Sigmoid colon (tissue), 7 donors: ENCODE measurements around the gene LITAFD. TPM values are rescaled to one million over a fixed set of nuclear protein-coding genes. Genes with fewer than 3 reads are reported as not detected.
"Not testable (repeated sequence)": the region's sequence is repeated elsewhere in the genome, so short reads cannot be mapped to it uniquely, and the experiment has no call there.

Source experiments
- DNase-seq: peaks from one replicate; pipeline ENCODE4 v3.0.0-alpha.2; 2019
- H3K27ac ChIP-seq, 4 donors: fragments of 200-600 bp; sonication (generic); one replicate each; pipeline ENCODE4 v1.5.1; 2016 to 2019; ENCODE audit warnings: mild to moderate bottlenecking in 1 of 4
- H3K27me3 ChIP-seq, 3 donors: fragments of 200-600 bp; sonication (generic); one replicate each; pipeline ENCODE4 v1.5.1; 2019; ENCODE audit warnings: mild to moderate bottlenecking in 1 of 3
- H3K36me3 ChIP-seq, 4 donors: fragments of 200-600 bp; sonication (generic); one replicate each; pipeline ENCODE4 v1.5.1; 2016 to 2019
- H3K4me1 ChIP-seq, 4 donors: fragments of 200-600 bp; sonication (generic); one replicate each; pipeline ENCODE4 v1.5.1; 2017 to 2019
- H3K4me3 ChIP-seq, 4 donors: fragments of 200-600 bp; sonication (generic); one replicate each; pipeline ENCODE4 v1.5.1; 2017 to 2019; ENCODE audit warnings: mild to moderate bottlenecking in 2 of 4, moderate library complexity in 1 of 4
- H3K9me3 ChIP-seq, 4 donors: fragments of 200-600 bp in 3 of 4; sonication (generic) in 3 of 4; one replicate each; pipeline versions ENCODE4 v1.5.1 to v1.6.1; 2013 to 2019
- CTCF ChIP-seq, 4 experiments: fragments of 450-650 bp in 3 of 4; fragments of 200-600 bp in 1 of 4; IDR thresholded peaks; one replicate each; pipeline ENCODE4 v1.5.1; 2016 to 2019; ENCODE audit warnings: antibody characterized with exemption in 4 of 4, mild to moderate bottlenecking in 3 of 4, moderate library complexity in 2 of 4
- EP300 ChIP-seq, 4 donors: sonication (generic); formaldehyde crosslinking; IDR thresholded peaks; one replicate each; pipeline ENCODE4 v1.6.1; 2017; ENCODE audit warnings: antibody characterized with exemption in 4 of 4
- POLR2A ChIP-seq, 2 donors: fragments of 450-650 bp; IDR thresholded peaks; one replicate each; pipeline ENCODE4 v1.6.1; 2016; ENCODE audit warnings: antibody characterized with exemption in 2 of 2, mild to moderate bottlenecking in 2 of 2, moderate library complexity in 2 of 2
- POLR2AphosphoS5 ChIP-seq, 4 donors: sonication (generic); formaldehyde crosslinking; IDR thresholded peaks; one replicate each; pipeline ENCODE4 v1.6.1; 2017; ENCODE audit warnings: antibody characterized with exemption in 4 of 4
- WGBS, 2 donors: extraction: QIAGEN DNeasy Blood & Tissue Kit; methylation state at CpG; one replicate each; pipeline ENCODE4 v1.1.7; 2013; 5-methylcytosine and 5-hydroxymethylcytosine counted together
- intact Hi-C: fragments of 100-400 bp; cut with DNase I; formaldehyde crosslinking; loops from one replicate; pipeline ENCODE4 v1.15.1; 2023
- polyA plus RNA-seq, 3 donors: library from polyadenylated mRNA; stranded (reverse); fragments of 200-250 nt; gene quantifications; one replicate each; pipeline ENCODE4 v1.2.3, GENCODE V29; 2013
- total RNA-seq, 4 donors: library from RNA; depleted of rRNA; stranded (reverse); fragments of >200 nt; gene quantifications; one replicate each; pipeline ENCODE4 v1.1.0, GENCODE V29; 2016
- donor health status: healthy with polysubstance abuse.
- donor health status: Bipolar disorder and iron deficiency.
- donor health status: healthy.

The LITAFD gene
- total and polyA plus RNA-seq, 7 donors: not detected

GRCh38 chr16:8915722-8916301 is 33.7 kb downstream of the LITAFD start:
- no peak overlapping the region for H3K27ac ChIP-seq
- no peaks in the 10 kb centered on the region for H3K4me1 ChIP-seq
- no peaks in the 10 kb centered on the region for H3K27me3 ChIP-seq

GRCh38 chr16:8916541-8917225 is 34.5 kb downstream of the LITAFD start:
- WGBS, 2 donors: 79 to 88% methylated on average over 5 of the region's 5 CpGs
- no peak overlapping the region for H3K27ac ChIP-seq
- H3K4me3 ChIP-seq: no peak overlapping the region
- no peaks in the 10 kb centered on the region for H3K9me3 ChIP-seq
- no peak for DNase-seq
- no peaks in the 10 kb centered on the region for H3K27me3 ChIP-seq
- H3K36me3 ChIP-seq: peaks cover 4 to 100% (median 49%) of the 10 kb centered on the region in 4 donors
- intact Hi-C loops: no loop called here
- no peaks in the 10 kb centered on the region for H3K4me1 ChIP-seq
- TF ChIP-seq EP300 (IDR thresholded peaks at IDR 0.05): no peak
- no peak for TF ChIP-seq POLR2AphosphoS5 (IDR thresholded peaks at IDR 0.05)
- no peak for TF ChIP-seq CTCF (IDR thresholded peaks at IDR 0.05)
- no peak for TF ChIP-seq POLR2A (IDR thresholded peaks at IDR 0.05)

More at GRCh38 chr16:8915722-8916301, 33.7 kb downstream of the LITAFD start:
- H3K36me3 ChIP-seq: peaks cover 4 to 100% (median 49%) of the 10 kb centered on the region in 4 donors
- WGBS, 2 donors: 71 to 87% methylated on average over 7 of the region's 7 CpGs
- DNase-seq: no peak
- H3K4me3 ChIP-seq: no peak overlapping the region
- intact Hi-C loops: no loop called here
- TF ChIP-seq POLR2AphosphoS5 (IDR thresholded peaks at IDR 0.05) (no peak), EP300 (IDR thresholded peaks at IDR 0.05) (no peak), POLR2A (IDR thresholded peaks at IDR 0.05) (no peak), CTCF (IDR thresholded peaks at IDR 0.05) (no peak)
- no peaks in the 10 kb centered on the region for H3K9me3 ChIP-seq

GRCh38 chr16:8917336-8917735 is 35.2 kb downstream of the LITAFD start:
- H3K27ac ChIP-seq, H3K4me1 ChIP-seq, H3K4me3 ChIP-seq, intact Hi-C loops, DNase-seq, H3K9me3 ChIP-seq, H3K27me3 ChIP-seq: not testable (repeated sequence)
- H3K36me3 ChIP-seq: peaks cover 4 to 100% (median 52%) of the 10 kb centered on the region in 4 donors
- WGBS, 2 donors: 83 to 93% methylated on average over 10 of the region's 10 CpGs

- no peak for DNase-seq
- peaks cover 0 to 4% (median 0%) of the 10 kb centered on the region in 4 donors for H3K4me1 ChIP-seq
- H3K36me3 ChIP-seq: peaks cover 0 to 88% (median 46%) of the 10 kb centered on the region in 4 donors
- no peak overlapping the region for H3K4me3 ChIP-seq
- H3K27ac ChIP-seq: no peak overlapping the region
- H3K27me3 ChIP-seq: no peaks in the 10 kb centered on the region
- 50 to 74% methylated on average over 18 of the region's 18 CpGs for WGBS, 2 donors
- no peak for TF ChIP-seq CTCF (IDR thresholded peaks at IDR 0.05)
- no peak for TF ChIP-seq POLR2A (IDR thresholded peaks at IDR 0.05)
- TF ChIP-seq POLR2AphosphoS5 (IDR thresholded peaks at IDR 0.05): no peak
- TF ChIP-seq EP300 (IDR thresholded peaks at IDR 0.05): no peak
- intact Hi-C loops: no loop called here
- no peaks in the 10 kb centered on the region for H3K9me3 ChIP-seq
These were observed 37.2 kb downstream of the LITAFD start for GRCh38 chr16:8919089-8919933.

- Histone ChIP-seq H3K27ac (no peak overlapping the region), H3K36me3 (peaks cover 0 to 81% (median 41%) of the 10 kb centered on the region in 4 donors), H3K4me1 (peaks cover 0 to 8% (median 0%) of the 10 kb centered on the region in 4 donors), H3K9me3 (no peaks in the 10 kb centered on the region), H3K4me3 (no peak overlapping the region), H3K27me3 (no peaks in the 10 kb centered on the region)
- DNase-seq: no peak
- intact Hi-C loops: no loop called here
- TF ChIP-seq POLR2A (IDR thresholded peaks at IDR 0.05) (no peak), EP300 (IDR thresholded peaks at IDR 0.05) (no peak), CTCF (IDR thresholded peaks at IDR 0.05) (no peak), POLR2AphosphoS5 (IDR thresholded peaks at IDR 0.05) (no peak)
- 66 to 75% methylated on average over 11 of the region's 11 CpGs for WGBS, 2 donors
These were observed 37.8 kb downstream of the LITAFD start for GRCh38 chr16:8919934-8920462.
